HEK293 (cell line): ENCODE results near the gene CEND1.

Experiments
- CTCF ChIP-seq: fragments of 450-650 bp; formaldehyde crosslinking; IDR thresholded peaks from 2 replicates; pipeline ENCODE4 v1.5.1; 2016; ENCODE audit warnings: missing biosample characterization, missing genetic modification characterization
- ELK4 ChIP-seq: IDR thresholded peaks from 2 replicates; pipeline ENCODE4 v1.6.1; 2011; ENCODE audit warnings: mild to moderate bottlenecking, low read depth, low read length, borderline replicate concordance
- PBX3 ChIP-seq: sonication (generic); formaldehyde crosslinking; IDR thresholded peaks from 2 replicates; pipeline ENCODE4 v1.8.1; 2022; ENCODE audit warnings: mild to moderate bottlenecking, moderate library complexity, missing genetic modification reagents
- REST ChIP-seq: fragments of 450-650 bp; formaldehyde crosslinking; IDR thresholded peaks from 2 replicates; pipeline ENCODE4 v1.5.1; 2016; ENCODE audit warnings: missing biosample characterization, missing genetic modification characterization
- ZBTB11 ChIP-seq: fragments of 450-650 bp; formaldehyde crosslinking; conservative IDR thresholded peaks from 2 replicates; pipeline ENCODE4 v1.5.1; 2016; ENCODE audit warnings: low read depth, missing biosample characterization, missing genetic modification characterization
- ZBTB7A ChIP-seq: fragments of 450-650 bp; formaldehyde crosslinking; IDR thresholded peaks from 2 replicates; pipeline ENCODE4 v1.5.1; 2016; ENCODE audit warnings: low read depth, missing biosample characterization, missing genetic modification characterization
- ZNF121 ChIP-seq: fragments of 450-650 bp; formaldehyde crosslinking; IDR thresholded peaks from 2 replicates; pipeline ENCODE4 v1.5.1; 2016; ENCODE audit warnings: missing biosample characterization, missing genetic modification characterization
- ZNF133 ChIP-seq: fragments of 450-650 bp; formaldehyde crosslinking; IDR thresholded peaks from 2 replicates; pipeline ENCODE4 v1.5.1; 2016; ENCODE audit warnings: missing biosample characterization, missing genetic modification characterization
- ZNF549 ChIP-seq: fragments of 450-650 bp; IDR thresholded peaks from 2 replicates; pipeline ENCODE4 v1.5.1; 2018; ENCODE audit warnings: missing biosample characterization, missing genetic modification characterization, mild to moderate bottlenecking, inconsistent platforms, moderate library complexity
- ZNF658 ChIP-seq: fragments of 450-650 bp; formaldehyde crosslinking; IDR thresholded peaks from 2 replicates; pipeline ENCODE4; 2016; ENCODE audit warnings: missing biosample characterization, missing genetic modification characterization
- ZSCAN18 ChIP-seq: fragments of 450-650 bp; formaldehyde crosslinking; IDR thresholded peaks from 2 replicates; pipeline ENCODE4 v1.5.1; 2016; ENCODE audit warnings: missing biosample characterization, missing genetic modification characterization

- TF ChIP-seq ZNF549 (tag by site-specific recombination), result no peak
- TF ChIP-seq CTCF, result no peak
- no peak for TF ChIP-seq ELK4
- no peak for TF ChIP-seq ZNF658 (tag by site-specific recombination)
- no peak for TF ChIP-seq ZBTB7A (tag by site-specific recombination)
- TF ChIP-seq ZSCAN18 (tag by site-specific recombination), result no peak
- no peak for TF ChIP-seq ZNF121 (tag by site-specific recombination)
- no peak for TF ChIP-seq ZBTB11 (tag by site-specific recombination)
- TF ChIP-seq REST (tag by site-specific recombination), result no peak
- no peak for TF ChIP-seq ZNF133 (tag by site-specific recombination)
- no peak; the same call in 1 of the 2 replicates for TF ChIP-seq PBX3 (CRISPR knock-in tag)
Measured at GRCh38 chr11:837189-837989, 47.5 kb upstream of the CEND1 start.
